ENCODE data around the gene LGALS3BP. TPM values are rescaled to one million over a fixed set of nuclear protein-coding genes. Genes with fewer than 3 reads are reported as not detected.

LGALS3BP gene
- total and polyA plus RNA-seq, 2 of the 4 experiments (the other 2 are of a cell fraction), result 33.7 to 273 TPM

DNA sequence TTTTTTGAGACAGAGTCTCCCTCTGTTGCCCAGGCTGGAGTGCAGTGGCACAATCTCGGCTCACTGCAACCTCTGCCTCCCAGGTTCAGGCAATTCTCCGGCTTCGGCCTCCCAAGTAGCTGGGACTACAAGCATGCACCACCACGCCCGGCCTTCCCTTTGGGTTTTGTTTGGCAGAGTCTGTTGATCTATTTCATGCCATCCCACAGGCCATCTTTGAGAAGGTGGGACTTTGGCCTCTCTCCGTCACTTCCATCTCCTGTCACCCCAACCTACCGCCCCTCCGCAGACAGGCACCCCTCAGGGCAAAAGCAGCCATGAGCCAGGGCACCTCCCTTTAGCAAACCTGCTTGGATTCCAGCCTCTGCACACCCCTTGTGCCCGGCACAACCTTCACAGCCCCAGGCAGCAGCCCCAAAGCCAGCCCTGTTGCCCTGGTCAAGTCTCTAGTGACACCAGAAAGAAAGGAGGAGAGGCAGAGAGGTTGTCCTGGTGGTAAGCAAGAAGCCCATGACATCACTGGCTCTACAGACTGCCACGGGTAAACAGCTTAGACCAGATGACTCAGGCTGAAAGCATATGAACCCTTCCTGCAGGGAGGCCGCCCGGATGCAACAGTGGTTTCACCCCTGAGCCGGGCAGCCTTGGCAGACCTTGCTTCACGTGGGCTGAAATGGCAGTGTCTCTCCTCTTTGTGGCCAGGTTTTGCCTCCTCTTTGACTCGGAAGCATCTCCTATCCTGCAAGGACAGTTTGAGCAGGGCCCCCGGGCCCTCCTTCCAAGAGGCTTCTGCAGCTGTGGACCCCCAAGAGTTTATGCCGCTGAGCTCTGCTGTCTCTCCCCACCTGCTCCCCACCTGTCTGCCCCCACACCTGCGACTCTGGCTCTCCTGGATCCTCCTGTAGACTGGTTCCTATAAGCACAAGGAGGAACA, 46.4 kb downstream of the LGALS3BP start (continued):
- TF ChIP-seq ELK1 (IDR thresholded peaks at IDR 0.05; ENCODE audit: borderline replicate concordance, low read depth, low read length) (no peak), FOS (IDR thresholded peaks at IDR 0.05; ENCODE audit: low read depth, low read length) (peak; percentile 92), CEBPB (IDR thresholded peaks at IDR 0.05; ENCODE audit: low read depth, low read length) (peak; percentile 76)
